H1 (cell line): ENCODE results near the gene CADM2. TPM values are rescaled to one million over a fixed set of nuclear protein-coding genes. Genes with fewer than 3 reads are reported as not detected.

Source experiments
- BACH1 ChIP-seq: IDR thresholded peaks from 2 replicates; pipeline ENCODE4 v1.6.1; 2012; ENCODE audit warnings: low read length, improper control_type of control experiment
- CTBP2 ChIP-seq: IDR thresholded peaks from 2 replicates; pipeline ENCODE4 v1.7.0; 2011; ENCODE audit warnings: borderline replicate concordance, mild to moderate bottlenecking, moderate library complexity, mixed read lengths, low read length; ENCODE audit not compliant: insufficient read depth, insufficient read length
- EGR1 ChIP-seq: IDR thresholded peaks from 2 replicates; pipeline ENCODE4 v1.6.1; 2011; ENCODE audit warnings: low read depth, low read length, borderline replicate concordance
- EP300 ChIP-seq, 2 experiments: IDR thresholded peaks; 1 replicate in 1 of 2; 2 replicates in 1 of 2; pipeline ENCODE4 v1.6.1; 2011 to 2012; ENCODE audit warnings: low read depth in 2 of 2, low read length in 2 of 2, mild to moderate bottlenecking in 2 of 2, borderline replicate concordance in 1 of 2, inconsistent platforms in 1 of 2, moderate library complexity in 1 of 2
- JUN ChIP-seq: IDR thresholded peaks from 2 replicates; pipeline ENCODE4 v1.6.1; 2011; ENCODE audit warnings: low read depth, mild to moderate bottlenecking, improper control_type of control experiment, low read length
- PHF8 ChIP-seq: fragments of 200-600 bp; sonication (generic); conservative IDR thresholded peaks from 2 replicates; pipeline ENCODE4 v1.7.1; 2012; ENCODE audit warnings: low read depth, mild to moderate bottlenecking, inconsistent platforms, low read length, moderate library complexity
- RAD21 ChIP-seq, 2 experiments: IDR thresholded peaks in 1 of 2; conservative IDR thresholded peaks in 1 of 2; 2 replicates each; pipeline ENCODE4 v1.6.1; 2011; ENCODE audit warnings: low read depth in 2 of 2, low read length in 2 of 2, improper control_type of control experiment in 1 of 2, inconsistent platforms in 1 of 2, mild to moderate bottlenecking in 1 of 2, moderate library complexity in 1 of 2
- RBBP5 ChIP-seq: IDR thresholded peaks from 2 replicates; pipeline ENCODE4 v1.7.1; 2012; ENCODE audit warnings: low read depth, mild to moderate bottlenecking, inconsistent platforms, low read length, moderate library complexity, borderline replicate concordance
- SP4 ChIP-seq: IDR thresholded peaks from 2 replicates; pipeline ENCODE4 v1.6.1; 2012; ENCODE audit warnings: low read length, inconsistent platforms
- polyA plus RNA-seq, 7 experiments: library from polyadenylated mRNA; depleted of rRNA in 3 of 7; stranded (reverse) in 5 of 7; unstranded in 2 of 7; fragments of >200 nt in 5 of 7; fragments of 200-250 nt in 2 of 7; gene quantifications; 1 replicate in 5 of 7; 2 replicates in 1 of 7; 4 replicates in 1 of 7; pipeline versions ENCODE4 v1.2.1 to v1.2.3, GENCODE V29; 2011 to 2013; ENCODE audit warnings: missing spikeins in 2 of 7, mixed read lengths in 2 of 7
- total RNA-seq: library from RNA; stranded (reverse); fragmentation: NEBNext Ultra II Directional; extraction: Animal tissue kit (Norgen Biotek cat#: 25700); gene quantifications from 2 replicates; pipeline ENCODE4 v1.2.1, GENCODE V29; 2021
- TF ChIP-seq, protein P1 (sequence below): fragments of 300-600 bp; sonication (generic); IDR thresholded peaks from 2 replicates; pipeline ENCODE4 v1.7.1; 2012; ENCODE audit warnings: low read length, moderate library complexity, mild to moderate bottlenecking, inconsistent platforms; ENCODE audit not compliant: insufficient replicate concordance
- TF ChIP-seq, protein P2 (sequence below): IDR thresholded peaks from 2 replicates; pipeline ENCODE4 v1.6.1; 2012; ENCODE audit warnings: inconsistent platforms

CADM2 gene
- total and polyA plus RNA-seq, 2 of the 8 experiments (the other 6 are each of a cell fraction or from before 2014, with no cell fraction given) = 14.9 to 20.9 TPM

DNA sequence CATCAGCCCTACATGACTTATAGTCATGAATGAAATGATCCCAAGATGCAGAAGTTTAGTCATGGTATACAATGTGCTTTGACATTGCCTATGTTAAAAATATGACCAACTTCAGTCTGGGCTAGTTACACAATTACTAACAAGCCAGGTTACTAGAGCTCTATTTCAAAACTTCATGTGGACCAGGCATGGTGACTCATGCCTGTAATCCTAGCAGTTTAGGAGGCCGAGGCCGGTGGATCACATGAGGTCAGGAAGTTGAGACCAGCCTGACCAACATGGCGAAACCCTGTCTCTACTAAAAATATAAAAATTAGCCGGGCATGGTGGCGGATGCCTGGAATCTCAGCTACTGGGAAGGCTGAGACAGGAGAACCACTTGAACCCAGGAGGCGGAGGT is 613.0 kb downstream of the CADM2 start (continued):
- TF ChIP-seq, protein P1, sequence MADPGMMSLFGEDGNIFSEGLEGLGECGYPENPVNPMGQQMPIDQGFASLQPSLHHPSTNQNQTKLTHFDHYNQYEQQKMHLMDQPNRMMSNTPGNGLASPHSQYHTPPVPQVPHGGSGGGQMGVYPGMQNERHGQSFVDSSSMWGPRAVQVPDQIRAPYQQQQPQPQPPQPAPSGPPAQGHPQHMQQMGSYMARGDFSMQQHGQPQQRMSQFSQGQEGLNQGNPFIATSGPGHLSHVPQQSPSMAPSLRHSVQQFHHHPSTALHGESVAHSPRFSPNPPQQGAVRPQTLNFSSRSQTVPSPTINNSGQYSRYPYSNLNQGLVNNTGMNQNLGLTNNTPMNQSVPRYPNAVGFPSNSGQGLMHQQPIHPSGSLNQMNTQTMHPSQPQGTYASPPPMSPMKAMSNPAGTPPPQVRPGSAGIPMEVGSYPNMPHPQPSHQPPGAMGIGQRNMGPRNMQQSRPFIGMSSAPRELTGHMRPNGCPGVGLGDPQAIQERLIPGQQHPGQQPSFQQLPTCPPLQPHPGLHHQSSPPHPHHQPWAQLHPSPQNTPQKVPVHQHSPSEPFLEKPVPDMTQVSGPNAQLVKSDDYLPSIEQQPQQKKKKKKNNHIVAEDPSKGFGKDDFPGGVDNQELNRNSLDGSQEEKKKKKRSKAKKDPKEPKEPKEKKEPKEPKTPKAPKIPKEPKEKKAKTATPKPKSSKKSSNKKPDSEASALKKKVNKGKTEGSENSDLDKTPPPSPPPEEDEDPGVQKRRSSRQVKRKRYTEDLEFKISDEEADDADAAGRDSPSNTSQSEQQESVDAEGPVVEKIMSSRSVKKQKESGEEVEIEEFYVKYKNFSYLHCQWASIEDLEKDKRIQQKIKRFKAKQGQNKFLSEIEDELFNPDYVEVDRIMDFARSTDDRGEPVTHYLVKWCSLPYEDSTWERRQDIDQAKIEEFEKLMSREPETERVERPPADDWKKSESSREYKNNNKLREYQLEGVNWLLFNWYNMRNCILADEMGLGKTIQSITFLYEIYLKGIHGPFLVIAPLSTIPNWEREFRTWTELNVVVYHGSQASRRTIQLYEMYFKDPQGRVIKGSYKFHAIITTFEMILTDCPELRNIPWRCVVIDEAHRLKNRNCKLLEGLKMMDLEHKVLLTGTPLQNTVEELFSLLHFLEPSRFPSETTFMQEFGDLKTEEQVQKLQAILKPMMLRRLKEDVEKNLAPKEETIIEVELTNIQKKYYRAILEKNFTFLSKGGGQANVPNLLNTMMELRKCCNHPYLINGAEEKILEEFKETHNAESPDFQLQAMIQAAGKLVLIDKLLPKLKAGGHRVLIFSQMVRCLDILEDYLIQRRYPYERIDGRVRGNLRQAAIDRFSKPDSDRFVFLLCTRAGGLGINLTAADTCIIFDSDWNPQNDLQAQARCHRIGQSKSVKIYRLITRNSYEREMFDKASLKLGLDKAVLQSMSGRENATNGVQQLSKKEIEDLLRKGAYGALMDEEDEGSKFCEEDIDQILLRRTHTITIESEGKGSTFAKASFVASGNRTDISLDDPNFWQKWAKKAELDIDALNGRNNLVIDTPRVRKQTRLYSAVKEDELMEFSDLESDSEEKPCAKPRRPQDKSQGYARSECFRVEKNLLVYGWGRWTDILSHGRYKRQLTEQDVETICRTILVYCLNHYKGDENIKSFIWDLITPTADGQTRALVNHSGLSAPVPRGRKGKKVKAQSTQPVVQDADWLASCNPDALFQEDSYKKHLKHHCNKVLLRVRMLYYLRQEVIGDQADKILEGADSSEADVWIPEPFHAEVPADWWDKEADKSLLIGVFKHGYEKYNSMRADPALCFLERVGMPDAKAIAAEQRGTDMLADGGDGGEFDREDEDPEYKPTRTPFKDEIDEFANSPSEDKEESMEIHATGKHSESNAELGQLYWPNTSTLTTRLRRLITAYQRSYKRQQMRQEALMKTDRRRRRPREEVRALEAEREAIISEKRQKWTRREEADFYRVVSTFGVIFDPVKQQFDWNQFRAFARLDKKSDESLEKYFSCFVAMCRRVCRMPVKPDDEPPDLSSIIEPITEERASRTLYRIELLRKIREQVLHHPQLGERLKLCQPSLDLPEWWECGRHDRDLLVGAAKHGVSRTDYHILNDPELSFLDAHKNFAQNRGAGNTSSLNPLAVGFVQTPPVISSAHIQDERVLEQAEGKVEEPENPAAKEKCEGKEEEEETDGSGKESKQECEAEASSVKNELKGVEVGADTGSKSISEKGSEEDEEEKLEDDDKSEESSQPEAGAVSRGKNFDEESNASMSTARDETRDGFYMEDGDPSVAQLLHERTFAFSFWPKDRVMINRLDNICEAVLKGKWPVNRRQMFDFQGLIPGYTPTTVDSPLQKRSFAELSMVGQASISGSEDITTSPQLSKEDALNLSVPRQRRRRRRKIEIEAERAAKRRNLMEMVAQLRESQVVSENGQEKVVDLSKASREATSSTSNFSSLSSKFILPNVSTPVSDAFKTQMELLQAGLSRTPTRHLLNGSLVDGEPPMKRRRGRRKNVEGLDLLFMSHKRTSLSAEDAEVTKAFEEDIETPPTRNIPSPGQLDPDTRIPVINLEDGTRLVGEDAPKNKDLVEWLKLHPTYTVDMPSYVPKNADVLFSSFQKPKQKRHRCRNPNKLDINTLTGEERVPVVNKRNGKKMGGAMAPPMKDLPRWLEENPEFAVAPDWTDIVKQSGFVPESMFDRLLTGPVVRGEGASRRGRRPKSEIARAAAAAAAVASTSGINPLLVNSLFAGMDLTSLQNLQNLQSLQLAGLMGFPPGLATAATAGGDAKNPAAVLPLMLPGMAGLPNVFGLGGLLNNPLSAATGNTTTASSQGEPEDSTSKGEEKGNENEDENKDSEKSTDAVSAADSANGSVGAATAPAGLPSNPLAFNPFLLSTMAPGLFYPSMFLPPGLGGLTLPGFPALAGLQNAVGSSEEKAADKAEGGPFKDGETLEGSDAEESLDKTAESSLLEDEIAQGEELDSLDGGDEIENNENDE = no peak
- TF ChIP-seq BACH1 = no peak
- TF ChIP-seq, protein P2, sequence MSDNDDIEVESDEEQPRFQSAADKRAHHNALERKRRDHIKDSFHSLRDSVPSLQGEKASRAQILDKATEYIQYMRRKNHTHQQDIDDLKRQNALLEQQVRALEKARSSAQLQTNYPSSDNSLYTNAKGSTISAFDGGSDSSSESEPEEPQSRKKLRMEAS = no peak
- TF ChIP-seq JUN = no peak
- no peak for TF ChIP-seq RAD21 (IDR thresholded peaks at IDR 0.05 in 1 of 2, conservative IDR thresholded peaks at IDR 0.05 in 1 of 2; ENCODE audit: low read depth in 2 of 2, low read length in 2 of 2)
- TF ChIP-seq EGR1 = no peak
- TF ChIP-seq EP300 (IDR thresholded peaks at IDR 0.05; ENCODE audit: borderline replicate concordance in 1 of 2, low read depth in 2 of 2, low read length in 2 of 2) = no peak
- TF ChIP-seq CTBP2 = no peak
- no peak for TF ChIP-seq SP4
- TF ChIP-seq RBBP5 = no peak
- TF ChIP-seq PHF8 = no peak
